Measurements from ENCODE around the gene WDR1.

WDR1 gene

GRCh38 chr4:10144966-10145365 is 28.4 kb upstream of the WDR1 start:
- no peak for TF ChIP-seq CTCF (IDR thresholded peaks at IDR 0.05; ENCODE audit: low read depth, low read length)
- no peak for DNase-seq (ENCODE audit: extremely low read depth, low read depth)

GRCh38 chr4:10144479-10144878 is 27.9 kb upstream of the WDR1 start:
- no peak for DNase-seq (ENCODE audit: extremely low read depth, low read depth)
- TF ChIP-seq CTCF (IDR thresholded peaks at IDR 0.05; ENCODE audit: low read depth, low read length) = no peak

- TF ChIP-seq CTCF (IDR thresholded peaks at IDR 0.05; ENCODE audit: low read depth, low read length) = no peak
- no peak for DNase-seq (ENCODE audit: extremely low read depth, low read depth)
Observed at GRCh38 chr4:10143171-10143570, 26.6 kb upstream of the WDR1 start.

GRCh38 chr4:10140866-10141759 is 24.5 kb upstream of the WDR1 start:
- TF ChIP-seq CTCF (IDR thresholded peaks at IDR 0.05; ENCODE audit: low read depth, low read length) = no peak
- no peak for DNase-seq (ENCODE audit: extremely low read depth, low read depth)

GRCh38 chr4:10139518-10139917 is 22.9 kb upstream of the WDR1 start:
- TF ChIP-seq CTCF (IDR thresholded peaks at IDR 0.05; ENCODE audit: low read depth, low read length) = no peak
- no peak for DNase-seq (ENCODE audit: extremely low read depth, low read depth)

GRCh38 chr4:10135260-10135659 is 18.7 kb upstream of the WDR1 start:
- no peak for DNase-seq (ENCODE audit: extremely low read depth, low read depth)
- no peak for TF ChIP-seq CTCF (IDR thresholded peaks at IDR 0.05; ENCODE audit: low read depth, low read length)

GRCh38 chr4:10134141-10134540 is 17.5 kb upstream of the WDR1 start:
- DNase-seq (ENCODE audit: extremely low read depth, low read depth) = no peak
- no peak for TF ChIP-seq CTCF (IDR thresholded peaks at IDR 0.05; ENCODE audit: low read depth, low read length)
